ENCODE data around the gene TMEM213.

- TF ChIP-seq REST (IDR thresholded peaks at IDR 0.05; ENCODE audit: borderline replicate concordance) (no peak), REST (CRISPR knock-in tag; IDR thresholded peaks at IDR 0.05; ENCODE audit: low read depth) (no peak), POLR2A (conservative IDR thresholded peaks at IDR 0.05) (no peak), CEBPB (tag; IDR thresholded peaks at IDR 0.05) (no peak), POLR3G (IDR thresholded peaks at IDR 0.05; ENCODE audit: extremely low read depth, insufficient read length, insufficient replicate concordance) (no peak), ZNF146 (CRISPR knock-in tag; IDR thresholded peaks at IDR 0.05; ENCODE audit: unreplicated experiment) (no peak), E2F1 (CRISPR knock-in tag; IDR thresholded peaks at IDR 0.05) (no peak), SMAD1 (IDR thresholded peaks at IDR 0.05; ENCODE audit: low read depth, low read length, partially characterized antibody) (no peak), CTCF (IDR thresholded peaks at IDR 0.05 in 2 of 3, conservative IDR thresholded peaks at IDR 0.05 in 1 of 3; ENCODE audit: insufficient read depth in 2 of 3, low read depth in 1 of 3, low read length in 3 of 3) (no peak), ZNF239 (CRISPR knock-in tag; IDR thresholded peaks at IDR 0.05) (no peak), SIN3A (IDR thresholded peaks at IDR 0.05; ENCODE audit: borderline replicate concordance in 2 of 2, control insufficient read depth in 1 of 2, low read depth in 2 of 2, low read length in 2 of 2) (no peak)
Observed at GRCh38 chr7:138816650-138817049, 18.9 kb downstream of the TMEM213 start.
